ENCODE measurements around the gene C1QTNF6.

C1QTNF6 gene

DNA sequence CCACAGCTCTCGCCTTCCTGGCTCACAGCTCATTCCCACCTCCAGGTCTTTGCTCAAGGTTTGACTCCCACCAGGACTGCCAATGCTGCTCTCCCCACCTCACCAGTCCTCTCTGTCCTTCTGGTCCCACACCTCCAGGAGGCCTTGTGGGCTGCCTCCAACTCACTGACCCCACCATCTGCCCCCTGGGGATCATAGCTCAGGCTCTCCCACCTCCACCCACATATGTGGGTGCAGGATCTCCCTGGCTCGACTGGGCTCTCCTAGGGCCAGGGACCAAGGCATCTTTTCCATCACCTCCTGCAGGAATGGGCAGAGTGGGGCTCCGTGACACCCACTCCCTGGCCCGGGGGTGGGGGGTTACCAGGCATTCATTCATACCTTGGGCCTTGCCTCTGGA is 38.0 kb upstream of the C1QTNF6 start:
- no peak overlapping the region for H3K4me3 ChIP-seq (ENCODE audit: low read length)
- TF ChIP-seq, protein P1, sequence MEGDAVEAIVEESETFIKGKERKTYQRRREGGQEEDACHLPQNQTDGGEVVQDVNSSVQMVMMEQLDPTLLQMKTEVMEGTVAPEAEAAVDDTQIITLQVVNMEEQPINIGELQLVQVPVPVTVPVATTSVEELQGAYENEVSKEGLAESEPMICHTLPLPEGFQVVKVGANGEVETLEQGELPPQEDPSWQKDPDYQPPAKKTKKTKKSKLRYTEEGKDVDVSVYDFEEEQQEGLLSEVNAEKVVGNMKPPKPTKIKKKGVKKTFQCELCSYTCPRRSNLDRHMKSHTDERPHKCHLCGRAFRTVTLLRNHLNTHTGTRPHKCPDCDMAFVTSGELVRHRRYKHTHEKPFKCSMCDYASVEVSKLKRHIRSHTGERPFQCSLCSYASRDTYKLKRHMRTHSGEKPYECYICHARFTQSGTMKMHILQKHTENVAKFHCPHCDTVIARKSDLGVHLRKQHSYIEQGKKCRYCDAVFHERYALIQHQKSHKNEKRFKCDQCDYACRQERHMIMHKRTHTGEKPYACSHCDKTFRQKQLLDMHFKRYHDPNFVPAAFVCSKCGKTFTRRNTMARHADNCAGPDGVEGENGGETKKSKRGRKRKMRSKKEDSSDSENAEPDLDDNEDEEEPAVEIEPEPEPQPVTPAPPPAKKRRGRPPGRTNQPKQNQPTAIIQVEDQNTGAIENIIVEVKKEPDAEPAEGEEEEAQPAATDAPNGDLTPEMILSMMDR (conservative IDR thresholded peaks at IDR 0.05; ENCODE audit: low read length) = no peak
- DNase-seq (ENCODE audit: low read depth) = no peak

DNA sequence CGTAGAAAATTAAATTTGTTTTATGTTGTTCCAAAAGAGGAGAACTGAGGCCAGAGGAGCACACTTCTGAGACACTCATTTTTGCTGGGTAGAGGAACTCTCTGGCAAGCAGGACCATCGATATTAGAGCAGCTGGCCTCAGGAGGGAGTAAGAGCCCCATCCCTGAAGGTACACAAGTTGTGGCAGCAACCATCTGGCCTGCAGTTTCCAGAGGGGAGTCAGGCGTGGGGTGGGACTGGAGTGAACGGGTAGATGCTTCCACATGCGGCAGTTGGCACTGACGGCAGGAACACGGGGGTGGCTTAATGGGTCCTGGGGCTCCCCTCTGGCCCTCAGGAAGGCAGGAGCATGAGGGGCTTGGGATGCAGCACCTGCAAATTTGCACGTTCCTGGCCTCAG is 37.4 kb upstream of the C1QTNF6 start:
- no peak for DNase-seq (ENCODE audit: low read depth)
- no peak overlapping the region for H3K4me3 ChIP-seq (ENCODE audit: low read length)
- TF ChIP-seq, protein P1 (conservative IDR thresholded peaks at IDR 0.05; ENCODE audit: low read length) = no peak; the same call in 1 of the 2 replicates

DNA sequence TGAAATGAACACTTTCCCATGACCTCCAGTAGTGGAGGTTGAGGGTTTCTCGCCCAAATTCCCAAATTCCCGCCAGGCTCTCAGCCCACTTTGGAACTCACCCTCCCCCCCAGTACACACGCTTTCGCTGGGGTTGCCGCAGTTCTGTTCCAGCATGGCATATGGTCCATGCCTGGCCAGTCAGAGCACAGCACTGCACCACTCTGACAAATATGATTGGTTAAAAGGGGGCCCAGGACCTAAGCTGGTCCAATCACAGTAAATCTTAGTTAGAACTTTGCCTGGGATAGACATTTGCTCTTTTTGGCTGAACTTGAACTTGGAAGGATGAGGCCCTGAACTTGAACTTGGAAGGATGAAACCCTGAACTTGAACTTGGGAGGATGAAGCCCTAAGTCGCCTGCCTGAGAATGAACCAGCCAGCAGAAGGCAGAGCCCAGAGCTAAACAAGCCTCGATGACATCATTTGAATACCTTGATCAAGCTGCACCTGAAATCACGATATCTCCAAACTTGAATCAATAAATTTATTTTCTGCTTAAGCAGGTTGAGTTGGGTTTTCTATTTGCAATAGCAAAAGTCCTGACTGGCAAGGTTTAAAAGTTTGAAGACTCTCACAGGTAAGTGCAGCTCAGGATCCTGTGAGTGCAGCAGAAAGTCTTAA is 36.8 kb upstream of the C1QTNF6 start:
- H3K4me3 ChIP-seq (ENCODE audit: low read length) = no peak overlapping the region
- TF ChIP-seq, protein P1 (conservative IDR thresholded peaks at IDR 0.05; ENCODE audit: low read length) = no peak
- DNase-seq (ENCODE audit: low read depth) = no peak

DNA sequence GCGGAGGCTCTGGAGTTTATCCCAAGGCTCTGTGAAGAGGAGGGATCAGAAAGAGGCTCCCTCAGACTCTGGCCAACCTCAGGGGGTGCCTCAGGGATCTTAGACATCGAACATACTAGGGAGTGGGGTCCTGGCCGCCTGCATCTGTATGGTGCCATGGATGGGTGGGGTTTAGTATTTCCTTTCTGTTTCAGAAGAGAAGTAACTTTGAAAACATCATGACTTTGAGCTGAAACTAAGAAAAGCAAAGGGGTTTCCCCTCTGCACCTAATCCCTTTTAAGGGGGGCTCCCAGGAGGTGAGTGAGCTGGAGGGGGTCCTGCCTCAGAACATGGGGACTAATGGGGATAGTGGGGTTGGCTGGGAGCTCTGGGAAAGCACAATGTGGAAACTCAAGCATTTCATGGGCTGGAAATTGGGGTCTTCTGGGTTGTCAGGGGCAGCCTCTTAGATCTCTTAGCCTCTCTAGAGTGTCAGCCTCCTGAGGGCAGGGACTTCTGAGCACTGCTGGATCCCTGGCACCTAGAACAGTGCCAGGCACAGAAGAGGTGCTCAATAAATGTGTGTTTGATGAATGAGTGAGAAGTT is 36.0 kb upstream of the C1QTNF6 start:
- TF ChIP-seq, protein P1 (conservative IDR thresholded peaks at IDR 0.05; ENCODE audit: low read length) = no peak
- no peak overlapping the region for H3K4me3 ChIP-seq (ENCODE audit: low read length)
- no peak for DNase-seq (ENCODE audit: low read depth)

DNA sequence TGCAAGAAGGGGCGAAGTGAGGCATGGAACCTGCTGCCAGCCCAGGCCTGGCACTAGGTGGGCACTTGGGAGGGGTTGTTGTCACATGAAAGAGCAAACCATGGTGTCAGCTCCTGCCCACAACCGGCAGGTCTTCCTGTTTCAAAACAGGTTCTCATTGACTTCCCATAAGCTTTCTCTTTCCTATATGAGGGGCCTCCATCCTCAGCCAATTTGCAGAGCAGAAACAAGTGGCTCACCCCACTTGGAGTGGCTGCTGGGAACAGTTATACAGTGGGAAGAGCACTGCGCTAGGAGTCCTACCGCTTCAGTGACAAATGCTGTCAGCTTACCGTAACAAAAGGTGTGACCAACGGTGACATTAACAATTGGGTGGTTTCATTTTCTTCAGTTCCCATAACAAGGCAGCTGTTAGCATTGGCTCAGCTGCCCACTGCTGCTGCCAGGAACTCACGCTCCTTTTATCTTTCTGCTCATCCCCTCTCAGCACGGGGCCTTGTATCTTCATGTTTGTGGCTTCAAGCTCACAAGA is 34.5 kb upstream of the C1QTNF6 start:
- no peak overlapping the region for H3K4me3 ChIP-seq (ENCODE audit: low read length)
- TF ChIP-seq, protein P1 (conservative IDR thresholded peaks at IDR 0.05; ENCODE audit: low read length) = no peak
- no peak for DNase-seq (ENCODE audit: low read depth)

DNA sequence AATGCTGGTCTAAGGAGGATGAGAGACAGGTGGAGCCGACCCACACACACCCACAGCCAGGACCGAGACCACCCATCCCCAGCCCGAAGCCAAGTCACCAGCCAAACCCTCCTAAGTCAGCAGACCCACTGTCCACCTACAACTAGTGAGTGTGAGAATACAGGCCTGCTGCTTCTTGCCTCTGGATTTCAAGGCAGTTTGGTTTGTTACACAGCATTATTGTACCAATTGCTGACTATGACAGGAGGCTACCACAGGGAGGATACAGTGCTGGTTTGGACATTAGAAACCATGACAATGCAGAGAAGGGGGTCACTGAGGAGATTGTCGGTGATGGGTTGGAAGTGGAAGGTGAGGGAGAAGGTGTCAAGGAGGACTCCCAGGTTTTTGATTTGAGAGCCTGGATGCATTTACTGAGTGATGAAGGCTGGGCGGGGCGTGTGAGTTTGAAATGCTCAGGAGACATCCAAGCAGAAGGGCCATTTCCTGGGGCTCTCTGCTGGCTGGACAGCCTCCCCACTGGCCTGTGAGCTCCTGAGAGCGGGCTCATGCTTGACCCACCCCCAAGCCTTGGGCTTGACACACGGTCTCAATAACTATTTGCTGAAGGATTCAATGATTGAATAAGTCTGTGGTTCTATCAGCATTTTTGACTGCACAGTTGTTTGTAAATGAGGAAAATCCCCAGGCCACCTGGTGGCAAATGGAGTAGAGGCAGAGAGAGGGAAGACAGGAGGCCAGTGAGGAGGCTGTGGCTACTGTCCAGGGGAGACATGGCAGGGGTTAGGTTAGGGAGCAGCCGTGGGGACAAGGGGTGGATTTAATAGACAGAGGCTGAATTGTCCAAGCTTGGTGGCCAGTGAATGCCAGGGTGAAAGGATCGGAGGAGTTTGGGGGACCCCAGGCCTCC is 33.6 kb upstream of the C1QTNF6 start:
- DNase-seq (ENCODE audit: low read depth) = no peak
- no peak overlapping the region for H3K4me3 ChIP-seq (ENCODE audit: low read length)
- TF ChIP-seq, protein P1 (conservative IDR thresholded peaks at IDR 0.05; ENCODE audit: low read length) = no peak
